HG03108 (cell line): ENCODE results near the gene TEX48.

Experiments used
- ATAC-seq: cut with Tn5 transposase; IDR thresholded peaks from one replicate; pipeline ENCODE4 v1.9.1; 2021; ENCODE audit warnings: moderate library complexity; ENCODE audit not compliant: unreplicated experiment

TEX48 gene

GRCh38 chr9:114681594-114682332 is at the start of gene TEX48:
Gene TEX48 (minus strand): TSS chr9:114682192. CDS start chr9:114671723, 10,469 bp downstream.
- ATAC-seq = peak; percentile 72

DNA sequence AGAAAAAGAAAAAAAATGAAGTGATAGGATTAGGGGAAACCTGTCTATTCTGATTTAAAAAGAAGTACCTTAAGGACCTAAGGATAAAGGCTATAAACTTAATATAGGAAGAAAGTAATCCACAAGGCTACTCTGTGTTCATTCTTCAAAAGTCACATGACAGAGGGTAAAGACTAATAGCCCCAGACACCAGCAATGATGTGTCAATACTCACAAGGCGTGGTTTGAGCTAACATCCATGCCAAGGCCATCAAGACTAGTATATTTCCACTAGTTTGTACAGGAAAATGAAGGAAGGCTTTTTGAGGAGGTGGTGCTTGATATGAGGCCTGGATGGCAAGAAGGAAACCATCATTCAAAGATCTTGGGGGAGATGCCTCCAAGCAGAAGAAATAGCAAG is 49.7 kb upstream of the TEX48 start:
- ATAC-seq = no peak

DNA sequence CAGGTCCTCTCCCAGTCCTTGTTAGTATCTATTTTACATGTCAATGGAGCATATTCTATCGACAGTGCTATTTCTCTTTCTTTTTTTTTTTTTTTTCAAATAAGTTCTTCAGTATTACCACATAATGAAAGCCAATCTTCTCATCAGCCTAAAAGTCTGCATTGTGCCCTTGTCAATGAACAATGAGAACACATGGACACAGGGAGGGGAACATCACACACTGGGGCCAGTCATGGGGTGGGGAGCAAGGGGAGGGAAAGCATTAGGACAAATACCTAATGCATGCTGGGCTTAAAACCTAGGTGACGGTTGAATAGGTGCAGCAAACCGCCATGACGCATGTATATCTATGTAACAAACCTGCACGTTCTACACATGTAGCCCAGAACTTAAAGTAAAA is 47.7 kb upstream of the TEX48 start:
- no peak for ATAC-seq

DNA sequence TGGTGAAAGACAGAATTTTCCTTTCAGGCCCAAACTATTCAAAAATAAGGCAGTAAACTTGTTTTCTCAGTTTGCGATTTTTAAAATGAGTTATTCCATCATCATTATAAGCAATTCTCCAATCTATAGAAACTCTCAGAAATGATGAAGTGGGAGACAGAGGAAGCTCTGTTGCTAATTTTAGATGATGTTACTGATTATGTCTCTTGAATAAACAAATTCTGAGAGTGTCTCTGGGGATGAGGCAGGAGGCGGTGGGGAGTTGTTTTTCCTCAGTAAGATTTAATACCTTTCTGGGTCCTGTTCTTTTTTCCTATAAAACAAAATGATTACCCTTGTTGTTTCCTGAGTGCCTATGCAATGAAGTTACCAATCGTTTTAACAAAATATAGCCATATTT is 43.9 kb upstream of the TEX48 start:
- no peak for ATAC-seq

- no peak for ATAC-seq
Measured at GRCh38 chr9:114724744-114725143, 42.8 kb upstream of the TEX48 start.

- ATAC-seq = no peak
Measured at GRCh38 chr9:114723931-114724330, 41.9 kb upstream of the TEX48 start.

DNA sequence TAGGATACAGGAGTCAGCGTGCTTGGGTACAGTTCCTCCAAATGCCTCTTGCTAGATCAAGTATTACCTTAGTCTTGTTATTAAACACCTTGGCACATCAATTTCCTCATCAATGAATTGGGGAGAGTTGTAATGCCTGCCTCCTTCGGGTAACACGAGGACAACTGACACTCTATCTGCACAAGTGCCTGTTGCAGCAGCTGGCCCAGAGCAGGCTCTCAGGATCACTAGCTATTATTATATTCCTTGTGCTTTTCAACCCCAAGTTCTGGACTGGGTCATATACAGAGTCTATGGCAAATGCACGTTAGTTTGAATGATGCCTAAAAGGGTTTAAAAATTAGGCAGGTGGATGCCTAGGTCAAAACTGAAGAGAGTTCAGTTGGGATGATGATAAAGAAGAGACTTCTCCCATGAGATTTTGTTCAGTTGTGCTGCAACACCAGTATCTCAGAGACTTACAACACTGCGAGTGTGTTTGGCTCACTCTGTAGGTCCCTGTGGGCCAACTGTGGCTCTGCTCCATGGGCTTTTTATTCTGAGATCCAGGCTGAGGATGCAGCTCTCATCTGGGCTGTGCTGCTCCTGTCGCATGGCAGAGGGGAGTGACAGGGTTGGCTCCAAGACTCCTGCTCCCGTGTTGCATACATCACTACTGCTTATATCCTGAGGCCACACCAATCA is 41.1 kb upstream of the TEX48 start:
- ATAC-seq = no peak

DNA sequence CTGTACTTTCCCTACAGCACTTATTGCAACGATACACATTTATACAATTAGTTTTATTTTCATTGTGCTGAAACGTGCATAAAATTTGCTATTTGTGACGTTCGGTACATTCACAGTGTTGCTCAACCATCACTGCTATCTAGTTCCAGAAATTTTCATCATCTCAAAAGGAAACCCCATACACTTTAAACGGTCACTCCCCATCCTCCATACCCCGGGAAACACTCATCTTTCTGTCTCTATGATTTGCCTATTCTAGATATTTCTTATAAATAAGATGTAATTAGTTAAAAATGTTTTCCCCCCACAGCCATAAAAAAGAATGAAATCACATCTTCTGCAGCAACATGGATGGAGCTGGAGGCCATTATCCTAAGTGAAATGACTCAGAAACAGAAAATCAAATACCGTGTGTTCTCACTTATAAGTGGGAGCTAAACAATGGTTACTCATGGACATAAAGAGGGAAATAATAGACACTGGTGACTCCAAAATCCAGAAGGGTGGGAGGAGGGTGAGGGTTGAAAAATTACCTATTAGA is 40.2 kb upstream of the TEX48 start:
- no peak for ATAC-seq

GRCh38 chr9:114721491-114722079 is 39.6 kb upstream of the TEX48 start:
- ATAC-seq = no peak

- no peak for ATAC-seq
Measured at GRCh38 chr9:114720086-114720676, 38.2 kb upstream of the TEX48 start.

DNA sequence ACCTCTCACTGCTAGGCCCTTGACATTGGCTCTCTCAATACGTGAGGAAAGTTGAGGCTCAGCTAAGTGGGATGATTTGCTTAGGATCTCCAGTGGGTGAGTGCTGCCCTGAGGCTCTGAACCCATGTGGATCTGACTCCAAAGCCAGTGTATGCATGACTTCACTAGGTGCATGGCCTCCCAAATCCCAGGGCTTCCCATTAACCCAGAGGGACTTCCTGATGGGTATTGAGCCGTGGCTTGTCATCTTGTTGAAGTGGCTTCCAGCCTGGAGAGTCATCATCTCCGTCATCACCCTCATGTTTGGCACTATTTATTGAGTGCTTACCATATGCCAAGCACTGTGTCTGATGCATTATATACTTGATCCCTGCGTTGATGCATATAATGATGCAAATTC is 37.3 kb upstream of the TEX48 start:
- ATAC-seq = no peak

- peak; percentile 66 for ATAC-seq
Measured at GRCh38 chr9:114718801-114719221, 36.8 kb upstream of the TEX48 start.

GRCh38 chr9:114717908-114718486 is 36.0 kb upstream of the TEX48 start:
- no peak for ATAC-seq

DNA sequence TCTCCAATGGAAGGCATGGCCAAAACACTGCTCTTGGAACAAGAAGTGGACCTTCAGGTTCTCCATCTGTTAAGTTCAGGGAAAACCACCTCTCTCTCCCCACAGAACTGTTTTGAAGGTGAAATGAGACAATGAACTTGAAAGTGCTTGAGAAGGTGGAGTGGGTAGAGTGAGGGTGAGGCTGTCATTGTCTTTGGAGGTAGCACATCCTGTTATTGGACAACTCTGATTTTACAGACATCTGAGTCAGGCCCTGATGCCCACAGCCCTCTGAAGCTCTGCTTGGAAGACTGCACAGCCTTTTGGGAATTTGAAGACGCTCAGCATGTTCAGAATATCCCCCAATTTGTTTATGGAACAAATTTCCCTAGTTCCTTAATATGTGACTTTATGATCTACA is 27.6 kb upstream of the TEX48 start:
- ATAC-seq = no peak

DNA sequence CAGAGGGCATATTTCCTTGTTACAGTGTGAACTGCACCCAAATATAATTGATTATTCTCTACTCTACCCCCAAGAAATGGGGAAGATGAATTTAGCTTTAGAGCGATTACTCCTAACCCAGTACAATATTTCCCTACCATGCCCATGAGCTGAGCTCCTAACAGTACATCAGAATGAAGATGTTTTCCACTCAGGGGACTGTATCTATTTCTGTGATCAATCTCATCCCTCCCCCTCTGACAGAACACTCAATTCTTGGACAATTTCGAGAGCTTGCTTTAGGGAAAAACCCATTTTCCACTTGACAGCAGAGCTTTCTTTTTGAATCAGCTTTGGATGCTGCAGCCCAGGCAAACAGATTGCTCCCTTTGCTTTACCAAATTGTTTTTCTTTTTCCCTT is 24.7 kb upstream of the TEX48 start:
- ATAC-seq = no peak

DNA sequence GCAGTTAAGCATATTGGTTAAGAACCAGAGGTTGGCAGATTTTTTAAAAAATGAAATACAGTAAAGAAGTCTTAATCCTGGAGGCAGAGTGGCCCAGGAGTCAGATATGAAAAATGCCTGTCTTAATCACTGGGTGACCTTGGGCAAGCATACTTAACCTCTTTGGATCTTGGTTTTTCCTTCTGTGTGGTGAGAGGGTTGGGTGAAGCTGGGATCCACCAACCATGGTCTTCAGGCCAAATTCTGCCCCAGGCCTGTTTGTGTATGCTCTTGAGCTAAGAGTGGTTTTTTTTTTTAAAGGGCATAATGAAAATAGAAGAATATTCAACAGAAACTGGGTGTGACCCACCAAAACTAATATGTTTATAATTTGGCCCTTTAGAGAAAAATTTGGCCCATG is 20.0 kb upstream of the TEX48 start:
- no peak for ATAC-seq

DNA sequence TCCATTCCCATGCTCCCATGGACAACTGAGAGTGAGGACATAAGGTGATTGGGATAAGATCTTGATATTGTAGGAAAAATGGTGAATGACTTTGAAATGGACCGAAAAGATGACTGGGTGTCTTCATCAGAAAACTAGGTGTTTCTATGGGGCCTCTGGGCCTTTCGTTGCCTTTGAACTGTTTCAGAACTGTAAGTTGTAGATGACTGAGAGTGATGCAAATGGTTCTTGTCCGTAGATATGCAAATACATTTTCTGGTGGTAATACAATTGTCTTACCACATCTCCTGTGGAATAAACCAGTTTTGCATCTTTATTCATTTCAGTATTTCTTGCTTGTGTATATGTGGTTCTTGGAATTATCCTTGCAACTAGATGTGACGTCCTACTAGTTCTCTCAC is 16.0 kb upstream of the TEX48 start:
- no peak for ATAC-seq

DNA sequence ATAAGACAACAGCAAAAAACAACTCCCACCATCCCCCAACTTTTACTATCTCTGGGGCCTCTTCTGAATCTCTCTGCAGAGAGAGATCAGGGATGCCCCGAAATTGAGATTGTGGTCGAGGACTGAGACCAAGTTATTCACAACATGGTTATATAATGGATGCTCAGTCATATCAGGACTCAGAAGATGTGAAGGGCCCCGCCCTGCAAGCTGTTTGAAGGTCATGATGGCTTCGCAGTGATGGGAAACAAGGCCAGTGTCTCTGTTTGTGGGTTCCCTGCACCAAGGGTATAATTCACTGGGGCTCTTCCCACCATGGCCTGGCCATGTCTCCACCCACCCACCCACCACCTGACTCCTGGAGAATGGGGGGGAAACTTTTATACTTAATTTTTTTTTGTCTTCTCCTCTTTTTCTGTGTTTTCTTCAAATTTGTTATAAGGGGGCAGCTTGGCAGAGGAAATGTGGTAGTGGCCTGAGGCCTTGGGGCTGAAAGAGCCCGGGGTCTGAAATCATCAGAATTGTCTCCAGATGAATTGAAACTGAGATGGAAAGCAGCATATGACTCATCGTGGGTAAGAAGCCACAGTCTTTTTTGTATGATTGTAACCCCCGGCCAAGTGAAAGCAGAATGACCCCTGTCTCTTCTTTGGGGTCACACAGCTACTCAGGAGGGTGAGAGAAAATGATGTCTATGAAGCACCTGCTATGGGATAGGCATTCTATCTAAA is 15.0 kb upstream of the TEX48 start:
- ATAC-seq = peak; percentile 68

- no peak for ATAC-seq
Measured at GRCh38 chr9:114695948-114696347, 14.0 kb upstream of the TEX48 start.

DNA sequence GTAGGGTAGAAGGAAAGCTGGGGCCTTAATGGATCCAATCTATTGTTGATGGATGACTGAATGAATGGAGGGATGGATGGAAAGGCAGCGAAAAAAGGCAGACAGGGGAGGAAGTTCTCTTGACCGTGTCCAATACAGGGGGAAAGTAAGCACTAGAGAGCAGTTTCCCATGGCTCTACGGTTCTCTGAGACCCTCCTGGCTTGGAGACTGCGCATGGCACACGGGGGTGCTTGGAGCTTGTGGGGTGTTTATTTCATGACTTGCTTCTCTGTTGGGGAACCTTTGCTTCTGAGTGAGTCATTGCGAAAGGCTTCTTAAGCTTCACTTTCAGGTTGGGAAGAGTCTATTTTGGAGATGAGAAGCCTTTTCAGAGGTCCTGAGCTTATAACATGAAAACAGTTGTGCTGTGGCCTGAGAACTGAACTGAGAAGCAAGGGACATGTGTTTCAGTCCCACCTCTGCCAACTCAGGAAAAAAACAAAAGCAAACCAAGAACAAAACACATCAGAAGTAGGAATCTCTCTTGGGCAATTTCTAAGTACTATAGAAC is 12.8 kb upstream of the TEX48 start:
- no peak for ATAC-seq
